Lung microvascular endothelial cell (primary cell): ENCODE data around the gene BRAF. TPM values are rescaled to one million over a fixed set of nuclear protein-coding genes. Genes with fewer than 3 reads are reported as not detected.
"Not testable (repeated sequence)": the region's sequence is repeated elsewhere in the genome, so short reads cannot be mapped to it uniquely, and the experiment has no call there.

Experiments
- DNase-seq, 2 donors: peaks; one replicate each; pipeline versions ENCODE4 v3.0.0 to v3.0.0-alpha.2; 2010; ENCODE audit warnings: low read depth in 2 of 2
- total RNA-seq: library from RNA; depleted of rRNA; stranded (reverse); fragments of >200 nt; gene quantifications from 2 replicates; pipeline ENCODE4 v1.2.1, GENCODE V29; 2014

The BRAF gene
- total RNA-seq, 1 donor from 2014 or later, result 20.4 TPM

DNA sequence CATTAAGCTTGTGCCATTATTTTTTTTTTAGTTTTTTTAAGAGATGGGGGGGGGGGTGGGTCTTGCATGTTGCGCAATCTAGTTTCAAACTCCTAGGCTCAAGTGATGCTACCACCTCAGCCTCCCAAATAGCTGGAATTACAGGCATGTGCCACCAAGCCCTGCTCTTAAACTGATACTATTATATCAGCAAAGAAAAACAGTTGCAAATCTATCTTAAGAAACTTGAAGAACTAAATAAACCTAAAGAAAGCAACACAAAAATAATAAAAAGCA is 47.5 kb downstream of the BRAF start:
- no peak for DNase-seq

DNA sequence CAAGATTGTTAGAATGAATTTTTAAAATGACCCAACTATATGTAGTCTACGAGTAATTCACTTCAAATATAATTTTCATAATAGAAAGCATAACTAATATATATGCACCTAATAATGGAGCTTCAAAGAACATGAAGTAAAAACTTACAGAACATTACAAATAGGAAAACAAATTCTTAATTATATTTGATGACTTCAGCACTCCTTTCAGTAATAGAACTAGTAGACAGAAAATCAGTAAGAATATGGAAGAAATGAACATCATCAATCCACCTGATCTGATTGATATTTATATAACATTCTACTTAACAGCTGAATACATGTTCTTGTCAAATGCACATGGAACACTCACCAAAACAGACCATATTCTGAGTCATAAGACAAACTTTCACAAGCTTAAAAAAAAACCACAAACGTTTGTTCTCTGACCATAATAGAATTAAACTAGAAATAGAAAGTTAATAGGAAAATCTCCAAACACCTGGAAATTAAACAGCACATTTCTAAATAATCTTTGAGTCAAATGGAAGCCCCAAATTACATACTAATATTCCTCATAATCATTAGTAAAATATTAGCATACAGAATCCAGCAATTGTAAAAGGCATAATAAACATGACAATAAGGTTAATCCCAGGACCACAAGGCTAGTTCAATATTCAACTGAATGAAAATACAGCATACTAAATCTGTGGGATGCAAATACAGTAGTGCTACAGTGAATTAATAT is 48.0 kb downstream of the BRAF start:
- DNase-seq, result peak; percentile 42 to 72

DNA sequence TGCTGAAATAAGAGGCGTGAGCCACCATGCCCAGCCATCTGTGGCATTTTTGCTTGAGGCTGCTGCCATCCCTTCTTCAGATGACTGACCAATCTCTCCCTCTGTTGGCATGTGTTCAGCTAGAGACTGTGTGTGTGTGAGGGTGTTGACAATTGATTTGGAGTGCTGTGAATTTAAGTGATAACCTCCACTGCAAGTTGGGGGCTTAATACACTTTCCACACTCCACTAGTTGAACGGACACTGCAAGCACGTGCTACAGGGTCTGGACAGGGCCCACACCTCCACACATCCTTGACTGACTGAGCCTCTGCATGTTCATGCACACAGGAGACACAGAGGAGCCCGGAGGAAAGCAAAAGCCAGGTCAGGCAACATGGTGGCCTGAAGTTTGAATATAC is 51.3 kb downstream of the BRAF start:
- no peak for DNase-seq

DNA sequence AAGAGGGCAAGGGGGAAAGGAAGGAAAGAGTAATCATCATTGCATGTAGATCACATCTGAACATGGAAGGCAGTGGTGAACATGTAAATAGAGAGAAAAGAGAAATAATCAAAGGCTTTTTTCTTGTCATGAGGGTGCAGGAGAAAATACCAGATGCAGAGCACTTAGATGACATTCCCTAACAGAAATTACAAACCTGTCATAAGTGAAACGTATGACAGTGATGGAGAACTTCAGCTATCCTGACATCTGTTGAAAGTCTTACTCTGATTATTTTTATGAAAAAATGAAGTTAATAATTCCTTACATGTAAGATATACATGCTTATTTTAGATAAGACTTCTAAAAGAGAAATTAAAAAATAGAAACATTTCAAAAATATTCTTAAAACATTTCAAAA is 54.7 kb downstream of the BRAF start:
- no peak for DNase-seq

DNA sequence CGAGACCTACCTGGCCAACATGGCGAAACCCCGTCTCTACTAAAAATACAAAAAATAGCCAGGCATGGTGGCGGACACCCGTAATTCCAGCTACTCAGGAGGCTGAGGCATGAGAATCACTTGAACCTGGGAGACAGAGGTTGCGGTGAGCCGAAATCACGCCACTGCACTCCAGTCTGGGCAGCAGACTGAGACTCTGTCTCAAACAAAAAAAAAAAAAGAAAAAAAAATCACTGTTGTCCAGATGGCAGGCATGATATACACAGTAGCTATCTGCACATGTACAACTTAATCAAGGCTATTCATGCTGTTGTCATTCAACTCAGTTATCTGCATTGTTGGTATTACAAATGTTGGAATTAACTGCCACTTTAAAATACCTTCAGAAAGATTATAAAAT is 55.3 kb downstream of the BRAF start:
- no peak for DNase-seq

DNA sequence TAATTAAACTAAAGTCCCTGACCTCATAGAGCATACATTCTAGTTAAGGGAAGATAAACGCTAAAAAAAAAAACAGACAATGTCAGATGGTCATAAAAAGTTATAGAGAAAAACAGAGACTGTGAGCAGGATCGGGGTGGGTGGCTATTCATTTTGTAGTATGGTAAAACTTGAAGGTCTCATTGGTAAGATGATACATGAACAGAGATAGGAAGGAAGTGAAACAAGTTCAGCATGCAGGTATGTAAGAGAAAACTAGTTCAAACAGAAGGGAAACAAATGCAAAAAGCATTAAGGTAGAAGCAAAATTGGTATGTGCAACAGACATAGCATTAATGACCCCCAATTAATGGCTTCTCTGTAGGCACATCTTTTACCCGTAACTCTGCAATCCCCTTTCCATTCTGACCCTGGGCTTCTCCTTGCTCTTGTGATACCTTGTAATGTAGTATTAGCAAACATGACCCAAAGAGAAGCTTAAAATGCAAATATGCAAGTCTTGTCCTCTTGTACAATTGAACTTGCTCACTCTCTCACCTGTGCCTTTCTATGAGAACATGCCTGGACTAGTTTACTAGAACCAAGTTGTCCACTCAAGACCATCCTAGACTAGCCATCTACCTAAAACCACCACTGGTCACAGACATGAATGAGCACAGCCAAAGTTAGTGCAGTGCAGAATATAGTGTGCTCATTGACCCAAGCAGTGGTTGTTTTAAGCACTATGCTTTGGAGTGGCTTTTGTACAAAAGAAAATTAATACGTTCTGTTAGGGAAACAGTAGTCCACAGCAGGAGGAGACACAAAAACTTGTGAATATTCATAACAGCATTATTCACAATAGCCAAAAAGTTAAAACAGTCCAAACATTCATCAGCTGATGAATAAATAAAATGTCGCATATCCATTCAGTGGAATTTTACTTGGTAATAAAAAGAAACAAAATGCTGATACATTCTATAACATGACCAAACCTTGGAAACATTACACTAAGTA is 57.0 kb downstream of the BRAF start:
- no peak for DNase-seq

DNA sequence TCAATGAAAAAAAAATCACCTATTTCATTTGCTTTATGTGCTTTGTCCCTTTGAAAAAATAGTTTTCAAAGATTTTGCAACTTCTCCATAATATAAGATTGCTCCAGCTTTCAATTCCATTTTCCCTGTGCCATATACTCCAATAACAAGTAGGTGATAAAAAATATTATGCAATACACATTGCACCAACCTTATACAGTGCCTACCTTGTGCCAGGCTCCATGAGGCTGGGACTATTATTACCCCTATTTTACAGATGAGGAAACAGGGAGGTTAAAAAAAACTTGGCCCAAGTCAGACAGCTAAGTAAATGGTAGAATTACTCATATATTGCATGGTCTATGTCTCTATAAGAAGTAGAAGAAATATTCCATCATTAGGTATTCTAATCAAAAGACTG is 57.8 kb downstream of the BRAF start:
- no peak for DNase-seq

DNA sequence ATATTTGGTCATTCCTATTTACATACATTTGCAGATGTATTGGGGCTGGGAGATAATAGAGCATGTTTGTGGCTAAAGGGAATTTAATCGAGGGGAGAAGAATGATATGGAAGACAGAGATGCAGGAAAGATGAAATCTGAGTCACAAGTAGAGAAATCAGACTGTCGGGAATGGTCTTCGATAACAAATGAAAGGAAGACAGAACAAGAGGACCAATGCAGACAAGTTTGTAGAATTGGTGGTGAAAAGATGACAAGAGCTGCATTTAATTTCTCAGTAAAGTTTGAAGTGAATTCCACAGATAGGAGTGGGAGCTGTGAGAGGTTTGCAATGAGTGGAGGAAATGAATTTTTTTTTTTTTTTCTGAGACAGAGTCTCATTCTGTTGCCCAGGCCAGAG is 60.0 kb downstream of the BRAF start:
- no peak for DNase-seq

DNA sequence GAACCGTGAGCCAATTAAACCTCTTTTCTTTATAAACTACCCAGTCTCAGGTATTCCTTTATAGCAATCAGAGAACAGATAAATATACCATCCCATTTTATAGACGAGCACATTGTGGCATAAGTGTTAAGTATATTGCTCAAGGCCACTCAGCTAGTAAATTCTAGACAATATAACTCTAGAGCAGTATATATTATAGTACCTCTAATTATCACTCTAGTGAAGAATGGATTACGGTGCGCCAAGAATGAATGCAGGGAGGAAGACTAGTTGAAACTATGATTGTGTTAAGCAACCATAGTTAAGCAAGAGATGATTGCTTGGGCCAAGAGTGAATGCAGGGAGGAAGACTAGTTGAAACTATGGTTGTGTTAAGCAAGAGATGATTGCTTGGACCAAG is 60.9 kb downstream of the BRAF start:
- no peak for DNase-seq

DNA sequence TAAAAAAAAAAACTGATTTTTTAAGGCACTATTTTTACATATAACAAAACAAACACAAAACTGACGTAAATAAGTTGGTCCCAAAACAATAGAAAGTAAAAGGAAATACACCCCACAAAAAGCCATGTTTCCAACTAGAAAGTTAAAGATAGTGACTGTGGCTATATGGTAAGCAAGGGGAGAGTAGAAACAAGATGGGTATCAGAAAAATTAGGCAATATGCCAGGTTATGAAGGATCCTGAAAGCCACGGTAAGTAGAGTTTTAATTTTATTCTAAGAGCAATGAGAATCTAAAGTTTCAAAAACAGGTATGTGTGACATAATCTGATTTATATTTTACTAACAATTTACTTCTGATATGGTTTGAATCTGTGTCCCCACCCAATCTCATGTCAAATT is 61.5 kb downstream of the BRAF start:
- no peak for DNase-seq

DNA sequence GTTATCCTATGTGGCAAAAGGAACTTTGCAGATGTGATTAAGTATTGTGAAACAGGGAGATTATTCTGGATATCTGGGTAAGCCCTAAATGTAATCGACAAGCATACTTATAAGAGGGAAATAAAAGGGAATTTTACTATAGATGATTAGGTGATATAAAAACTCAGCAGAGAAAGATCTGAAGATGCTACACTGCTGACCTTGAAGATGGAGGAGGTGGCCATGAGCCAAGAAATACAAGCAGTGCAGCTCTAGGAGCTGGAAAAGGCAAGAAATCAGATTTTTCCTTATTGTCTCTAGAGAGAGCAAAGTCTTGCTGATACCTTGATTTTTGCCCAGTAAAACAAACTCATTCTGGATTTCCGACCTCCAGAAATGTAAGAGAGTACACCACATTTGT is 67.7 kb downstream of the BRAF start:
- DNase-seq, result no peak

DNA sequence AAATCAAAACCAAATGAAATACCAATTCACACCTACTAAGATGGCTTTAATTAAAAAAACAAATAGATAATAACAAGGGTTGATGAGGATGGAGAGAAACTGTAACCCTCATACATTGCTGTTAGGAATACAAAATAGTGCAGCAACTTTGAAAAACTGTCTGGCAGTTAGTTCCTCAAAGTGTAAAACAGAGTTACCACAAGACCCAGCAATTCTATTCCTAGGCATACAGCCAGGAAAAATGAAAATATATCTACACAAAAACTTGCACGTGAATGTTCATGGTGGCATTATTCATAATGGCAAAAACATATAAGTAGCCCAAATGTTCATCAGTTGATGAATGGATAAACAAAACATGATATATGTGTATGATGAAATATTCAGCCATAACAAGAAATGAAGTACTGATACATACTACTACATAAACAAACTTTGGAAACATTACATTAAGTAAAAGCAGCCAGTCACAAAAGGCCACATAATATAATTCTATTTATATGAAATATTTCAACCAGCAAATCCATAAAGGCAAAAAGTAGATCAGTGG is 83.5 kb downstream of the BRAF start:
- DNase-seq, result no peak

DNA sequence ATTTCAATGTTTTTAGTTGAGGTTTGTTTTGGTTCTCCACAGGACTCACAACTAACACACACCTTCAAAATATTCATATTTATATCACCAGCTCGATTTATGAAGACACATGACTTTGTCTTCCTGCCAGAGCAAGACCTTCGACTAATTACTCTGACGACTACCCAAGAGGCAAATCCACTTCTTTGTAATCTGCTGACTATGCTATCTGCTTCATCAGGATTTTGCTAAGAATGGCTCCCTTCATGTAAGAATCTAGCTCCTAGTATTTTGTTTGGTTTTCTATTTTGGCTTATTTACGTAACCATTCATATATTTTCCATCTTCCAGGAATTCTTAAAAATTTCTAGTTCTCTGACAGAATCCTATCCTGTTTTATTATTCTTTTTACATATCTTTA is 93.0 kb downstream of the BRAF start:
- DNase-seq, result no peak

DNA sequence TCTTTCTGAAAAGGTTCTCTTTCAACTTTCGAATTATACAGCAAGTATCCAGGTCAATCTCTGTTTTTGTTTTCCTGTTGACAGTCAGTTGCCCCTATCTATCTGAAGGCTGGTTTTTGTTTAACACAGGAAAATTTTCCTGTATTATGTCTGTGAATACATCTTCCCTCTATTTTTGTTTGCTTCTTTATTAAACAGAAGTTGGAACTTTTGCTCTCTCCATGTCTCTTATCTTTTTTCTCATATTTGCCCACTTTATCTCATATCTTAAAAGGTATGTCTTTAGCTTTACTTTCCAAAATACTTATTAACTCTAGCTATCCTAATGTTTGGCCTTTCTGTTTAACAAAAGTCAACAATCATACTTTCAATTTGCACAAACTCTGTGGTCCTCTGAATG is 95.0 kb downstream of the BRAF start:
- DNase-seq, result no peak

DNA sequence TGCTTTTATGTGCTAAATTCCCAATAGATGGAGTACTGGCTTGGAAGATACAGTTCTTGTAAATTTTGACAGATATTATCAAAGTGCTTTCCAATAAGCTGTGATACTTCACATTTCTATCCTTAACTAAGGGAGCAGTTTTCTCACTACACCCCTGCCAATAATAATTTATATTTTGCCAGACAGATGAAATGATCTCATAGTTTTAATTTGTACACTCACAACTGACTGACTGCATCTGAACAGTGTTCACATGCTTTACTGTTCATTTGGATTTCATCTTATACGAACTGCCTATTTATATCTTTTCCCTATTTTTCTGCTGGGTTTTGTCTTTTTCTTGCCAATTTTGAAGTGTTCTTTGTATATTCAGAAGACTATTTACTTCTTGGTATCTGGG is 96.0 kb downstream of the BRAF start:
- no peak for DNase-seq

DNA sequence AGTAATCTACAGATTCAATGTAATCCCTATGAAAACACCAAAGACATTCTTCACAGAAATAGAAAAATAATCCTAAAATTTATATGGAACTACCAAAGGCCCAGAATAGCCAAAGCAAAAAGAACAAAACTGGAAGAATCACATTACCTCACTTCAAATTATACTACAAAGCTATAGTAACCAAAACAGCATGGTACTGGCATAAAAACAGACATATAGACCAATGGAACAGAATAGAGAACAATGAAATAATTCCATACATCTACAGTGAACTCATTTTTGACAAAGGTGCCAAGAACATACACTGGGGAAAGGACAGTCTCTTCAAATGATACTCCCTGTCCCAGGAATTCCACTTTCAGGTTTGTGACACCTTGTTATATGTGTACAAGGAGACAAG is 107.3 kb downstream of the BRAF start:
- DNase-seq, result not testable (repeated sequence)

DNA sequence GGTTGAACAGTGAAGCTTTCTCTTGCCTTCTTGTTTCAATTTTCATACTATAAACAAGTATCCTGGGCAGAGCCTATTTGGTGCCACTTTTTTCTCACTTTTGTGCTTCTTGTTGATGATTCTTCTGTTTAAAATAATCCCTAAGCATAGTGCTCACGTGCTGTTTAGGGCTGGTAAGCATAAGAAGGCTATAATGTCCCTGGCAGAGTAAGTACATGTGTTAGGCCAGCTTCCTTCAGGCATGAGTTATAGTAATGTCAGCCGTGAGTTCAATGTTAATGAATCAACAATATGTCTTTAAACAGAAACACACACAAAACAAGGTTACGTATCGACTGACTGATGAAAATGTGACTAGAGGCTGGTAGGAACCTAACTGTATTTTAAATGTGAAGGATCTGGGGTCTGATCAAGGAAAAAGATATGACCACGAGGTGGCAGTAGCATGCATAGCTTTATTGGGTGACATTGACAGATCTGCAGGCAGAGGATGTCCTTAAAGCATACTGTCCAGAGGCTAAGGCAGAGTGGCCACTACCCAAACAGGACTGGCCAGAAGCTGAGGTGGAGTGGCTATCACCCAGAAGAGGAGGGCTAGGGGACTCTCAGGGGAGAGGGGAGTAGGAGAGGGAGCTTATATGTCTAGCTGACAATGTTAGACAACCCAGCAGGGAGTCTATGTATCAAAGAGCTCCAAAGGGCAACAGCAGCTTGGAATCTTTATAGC is 113.7 kb downstream of the BRAF start:
- DNase-seq, result peak; percentile 77 to 81

DNA sequence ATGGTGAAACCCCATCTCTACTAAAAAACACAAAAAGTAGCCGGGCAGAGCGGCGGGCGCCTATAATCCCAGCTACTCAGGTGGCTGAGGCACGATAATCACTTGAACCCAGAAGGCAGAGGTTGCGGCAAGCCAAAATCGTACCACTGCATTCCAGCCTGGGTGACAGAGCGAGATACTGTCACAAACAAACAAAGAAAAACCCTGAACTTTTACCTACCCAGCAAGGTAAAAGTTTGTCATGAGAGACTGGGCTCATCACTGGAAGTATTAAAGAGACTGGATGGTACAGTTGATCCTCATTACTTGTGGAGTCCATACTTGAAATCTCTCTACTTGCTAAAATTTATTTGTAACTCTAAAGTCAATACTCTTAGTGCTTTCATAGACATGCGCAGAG is 114.3 kb downstream of the BRAF start:
- DNase-seq, result no peak

DNA sequence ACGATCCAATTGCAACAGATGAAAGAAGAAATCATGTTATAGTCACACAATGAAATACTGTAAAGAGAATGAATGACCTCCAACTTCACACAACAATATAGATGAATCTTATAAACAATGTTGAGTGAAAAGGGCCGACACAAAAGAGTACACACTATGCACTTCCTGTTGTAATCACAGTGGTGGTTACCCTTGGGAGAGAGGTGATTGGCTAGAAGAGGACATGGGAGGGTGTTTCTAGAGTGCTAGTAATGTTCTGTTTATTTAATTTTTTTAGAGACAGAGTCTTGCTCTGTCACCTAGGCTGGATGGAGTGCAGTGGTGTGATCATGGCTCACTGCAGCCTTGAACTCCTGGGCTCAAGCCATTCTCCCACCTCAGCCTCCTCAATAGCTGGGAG is 145.8 kb downstream of the BRAF start:
- DNase-seq, result no peak

DNA sequence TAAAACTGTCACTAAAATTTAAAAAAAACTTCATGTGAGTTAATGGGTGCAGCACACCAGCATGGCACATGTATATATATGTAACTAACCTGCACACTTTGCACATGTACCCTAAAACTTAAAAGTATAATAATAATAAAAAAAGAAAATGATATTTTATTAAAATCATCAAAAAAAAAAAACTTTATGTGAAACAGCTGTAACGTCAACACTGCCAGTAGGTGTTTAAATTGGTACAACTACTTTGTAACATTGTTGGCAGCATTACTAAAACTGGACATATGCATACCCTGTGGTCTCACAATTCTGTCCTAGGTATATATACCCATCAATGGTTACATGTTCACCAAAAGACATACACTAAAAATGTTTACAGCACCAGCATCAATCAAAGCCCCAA is 146.2 kb downstream of the BRAF start:
- no peak for DNase-seq

DNA sequence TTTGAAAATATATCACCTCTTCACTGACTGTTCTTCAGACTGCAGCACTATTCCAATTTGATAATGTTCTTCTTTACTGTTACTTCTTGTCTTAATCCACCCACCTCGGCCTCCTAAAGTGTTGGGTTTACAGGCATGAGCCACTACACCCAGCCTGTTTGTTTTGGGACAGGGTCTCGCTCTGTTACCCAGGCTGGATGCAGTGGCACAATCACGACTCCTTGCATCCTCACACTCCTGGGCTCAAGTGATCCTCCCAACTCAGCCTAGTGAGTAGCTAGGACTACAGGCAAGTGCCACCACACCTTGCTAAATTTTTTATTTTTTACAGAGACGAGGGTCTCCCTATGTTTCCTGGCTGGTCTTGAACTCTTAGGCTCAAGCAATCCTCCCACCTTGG is 150.4 kb downstream of the BRAF start:
- no peak for DNase-seq

DNA sequence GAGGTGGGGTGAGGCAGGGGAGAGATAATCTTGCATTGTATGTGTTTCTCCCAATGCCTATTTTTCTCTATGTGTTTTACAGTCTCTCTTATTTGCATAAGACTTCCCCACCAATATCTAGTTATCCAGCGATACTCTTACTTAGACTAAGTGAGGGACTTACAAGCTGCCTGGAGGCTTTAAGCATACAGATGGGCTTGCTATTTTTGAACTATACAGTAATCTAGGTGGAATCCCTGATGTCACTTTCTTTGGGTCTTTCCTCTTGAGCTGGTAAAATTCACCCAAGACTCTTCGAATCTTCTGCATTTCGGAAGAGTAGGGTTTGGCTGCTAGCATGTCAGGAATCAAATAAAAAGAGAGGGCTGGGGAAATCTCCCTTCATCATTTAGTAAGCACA is 151.6 kb downstream of the BRAF start:
- DNase-seq, result no peak
